NCI-H2227 treated with DMSO at 0.1 percent for 48 hours (cell line): Measurements from ENCODE around the gene CHP1.
"Not testable (repeated sequence)": the region's sequence is repeated elsewhere in the genome, so short reads cannot be mapped to it uniquely, and the experiment has no call there.

ENCODE experiments used
- DNase-seq: peaks from one replicate; lab custom pipeline; 2025; lab: John Stamatoyannopoulos, UW

The CHP1 gene

GRCh38 chr15:41256577-41257038, 25.5 kb downstream of the CHP1 start:
- DNase-seq: no peak

DNA sequence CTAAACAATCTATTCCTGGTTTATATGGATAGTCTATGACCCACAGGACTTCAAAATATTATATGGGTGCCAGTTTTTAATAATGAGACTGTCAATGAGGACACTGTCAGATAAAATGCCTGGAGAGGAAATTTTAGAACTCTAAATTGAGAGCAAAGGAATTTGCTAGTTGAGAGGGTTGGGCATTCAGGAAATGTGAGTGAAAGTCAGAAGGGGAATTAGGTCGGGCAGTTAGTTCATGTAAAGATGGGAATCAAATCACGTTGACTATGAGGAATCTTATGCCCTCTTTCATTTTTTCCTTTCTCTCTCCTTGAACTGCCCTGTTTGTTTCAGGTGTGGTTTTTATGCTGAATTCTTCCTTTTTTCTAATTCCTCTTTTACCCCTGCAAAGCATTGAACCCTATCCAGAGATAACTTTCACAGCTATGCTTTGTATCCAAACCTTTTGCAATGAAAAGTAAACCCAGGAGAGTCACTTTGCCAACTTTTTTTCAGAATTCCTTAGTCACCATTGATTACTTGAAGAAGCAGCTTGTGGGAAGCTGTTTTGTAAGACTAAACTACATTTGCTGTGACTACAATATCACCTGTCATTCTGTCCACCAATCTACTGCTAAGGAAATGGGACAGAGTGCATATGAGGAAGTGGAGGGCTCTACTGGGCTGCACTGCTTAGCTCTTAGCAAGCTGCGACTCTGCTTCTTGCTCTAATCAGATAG, 27.8 kb downstream of the CHP1 start:
- no peak for DNase-seq

- DNase-seq: no peak
Measured at GRCh38 chr15:41259546-41260189, 28.6 kb downstream of the CHP1 start.

GRCh38 chr15:41260924-41261323, 29.9 kb downstream of the CHP1 start:
- DNase-seq: not testable (repeated sequence)

DNA sequence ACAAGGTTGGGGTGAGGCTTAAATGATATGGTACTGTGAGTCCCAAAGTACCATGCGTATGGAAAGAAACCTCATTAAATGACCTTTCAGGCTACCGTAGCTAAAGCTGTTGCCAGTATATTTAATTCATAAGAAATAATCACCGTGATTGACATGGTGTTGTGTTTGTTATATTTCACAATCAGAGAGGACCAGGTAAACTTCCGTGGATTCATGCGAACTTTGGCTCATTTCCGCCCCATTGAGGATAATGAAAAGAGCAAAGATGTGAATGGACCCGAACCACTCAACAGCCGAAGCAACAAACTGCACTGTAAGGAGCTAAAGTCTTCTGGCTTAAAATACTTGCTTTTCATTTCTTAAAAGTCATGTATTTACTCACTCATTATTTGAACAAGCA, 31.5 kb downstream of the CHP1 start:
- DNase-seq: no peak

- DNase-seq: no peak
Measured at GRCh38 chr15:41263891-41264351, 32.9 kb downstream of the CHP1 start.

DNA sequence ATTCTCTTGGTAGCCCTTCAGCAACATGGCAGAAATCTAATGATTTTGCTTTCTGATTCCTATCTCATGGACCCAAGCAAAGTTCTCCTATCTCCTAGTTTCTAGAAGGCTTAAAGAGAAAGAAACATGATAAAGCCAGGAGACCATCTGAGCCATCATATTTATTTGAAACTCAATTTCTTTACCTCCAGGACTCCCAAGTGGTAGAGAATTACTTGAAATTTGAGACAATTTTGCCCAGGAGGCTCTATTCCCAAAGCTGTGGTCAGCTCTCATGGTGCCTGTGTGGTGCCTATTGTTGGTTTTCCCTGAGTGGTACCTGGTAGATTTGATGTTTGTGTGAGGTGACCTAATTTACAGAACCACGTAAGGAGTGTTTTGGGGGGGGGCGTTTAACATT, 38.8 kb downstream of the CHP1 start:
- no peak for DNase-seq

GRCh38 chr15:41276831-41277230, 45.8 kb downstream of the CHP1 start:
- DNase-seq: no peak

- DNase-seq: no peak
Measured at GRCh38 chr15:41278319-41278718, 47.3 kb downstream of the CHP1 start.

- no peak for DNase-seq
Measured at GRCh38 chr15:41279535-41280283, 48.6 kb downstream of the CHP1 start.

GRCh38 chr15:41281236-41281635, 50.2 kb downstream of the CHP1 start:
- DNase-seq: no peak

GRCh38 chr15:41282436-41282835, 51.4 kb downstream of the CHP1 start:
- DNase-seq: not testable (repeated sequence)

GRCh38 chr15:41282980-41283652, 52.0 kb downstream of the CHP1 start:
- not testable (repeated sequence) for DNase-seq

GRCh38 chr15:41283653-41284426, 52.8 kb downstream of the CHP1 start:
- DNase-seq: peak; percentile 95

DNA sequence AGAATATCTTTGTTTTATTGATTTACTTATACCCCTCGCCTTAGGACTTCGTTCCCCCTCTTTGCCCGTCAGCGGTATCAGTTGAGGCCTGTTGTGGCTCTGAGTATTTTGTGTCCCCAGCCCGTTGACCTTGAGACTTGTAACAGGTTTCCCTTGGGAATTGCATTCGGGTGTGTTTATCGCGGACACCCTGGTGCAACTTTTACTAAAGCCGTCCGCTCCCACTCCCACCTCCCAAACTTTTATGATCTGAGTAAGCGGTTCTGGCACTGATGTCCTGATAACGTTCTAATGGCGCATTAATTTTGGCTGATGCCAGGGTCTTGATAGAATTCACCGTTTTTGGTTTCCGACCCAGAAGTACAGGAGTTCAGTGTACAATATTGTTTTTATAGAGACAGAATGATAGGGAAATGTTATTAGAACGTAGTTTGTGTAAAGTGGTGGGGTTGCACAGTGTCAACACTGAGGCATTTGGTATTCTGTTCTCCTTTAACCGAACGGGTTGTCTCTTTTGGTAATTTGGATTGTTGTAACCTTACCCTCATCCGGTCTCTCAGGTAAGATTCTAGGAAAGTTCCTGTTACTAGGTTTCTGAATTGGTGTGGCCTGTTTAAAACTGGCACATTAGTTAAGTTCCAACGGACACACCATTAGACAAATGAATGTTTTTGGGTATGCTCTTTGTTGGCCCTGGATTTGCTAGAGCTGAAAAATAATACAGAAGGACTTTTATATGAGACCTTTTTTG, 53.5 kb downstream of the CHP1 start:
- DNase-seq: no peak

- no peak for DNase-seq
Measured at GRCh38 chr15:41285285-41285684, 54.2 kb downstream of the CHP1 start.

- DNase-seq: no peak
Measured at GRCh38 chr15:41286665-41287333, 55.7 kb downstream of the CHP1 start.

DNA sequence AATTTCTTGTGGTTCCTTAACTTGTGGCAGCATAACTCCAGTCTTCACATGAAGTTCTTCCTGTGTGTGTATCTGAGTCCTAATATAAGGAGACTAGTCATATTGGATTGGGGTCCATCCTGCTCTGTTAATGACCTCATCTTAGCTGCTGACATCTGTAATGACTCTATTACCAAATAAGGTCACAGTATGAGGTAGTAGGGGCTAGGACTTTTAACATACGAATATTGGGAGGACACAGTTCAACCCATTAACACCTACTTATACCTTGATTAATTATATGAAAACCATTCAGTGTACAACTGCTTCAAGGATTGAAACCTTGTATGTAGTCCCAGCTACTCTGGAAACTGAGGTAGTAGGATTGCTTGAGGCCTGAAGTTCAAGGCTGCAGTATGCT, 57.4 kb downstream of the CHP1 start:
- DNase-seq: no peak

DNA sequence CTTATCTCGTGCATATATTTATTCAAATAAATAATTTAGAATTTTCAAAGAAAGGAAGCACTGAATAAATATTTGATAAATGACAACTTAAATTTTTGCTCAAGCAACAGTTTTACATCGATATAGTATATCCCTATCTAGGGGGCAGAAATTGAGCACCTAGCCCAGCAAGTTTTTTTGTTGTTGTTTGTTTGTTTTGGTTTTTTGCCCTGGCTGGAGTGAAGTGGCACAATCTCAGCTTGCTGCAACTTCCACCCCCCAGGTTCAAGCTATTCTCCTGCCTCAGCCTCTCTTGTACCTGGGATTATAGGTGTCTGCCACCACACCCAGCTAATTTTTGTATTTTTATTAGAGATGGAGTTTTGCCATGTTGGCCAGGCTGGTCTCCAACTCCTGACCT, 58.9 kb downstream of the CHP1 start:
- no peak for DNase-seq

DNA sequence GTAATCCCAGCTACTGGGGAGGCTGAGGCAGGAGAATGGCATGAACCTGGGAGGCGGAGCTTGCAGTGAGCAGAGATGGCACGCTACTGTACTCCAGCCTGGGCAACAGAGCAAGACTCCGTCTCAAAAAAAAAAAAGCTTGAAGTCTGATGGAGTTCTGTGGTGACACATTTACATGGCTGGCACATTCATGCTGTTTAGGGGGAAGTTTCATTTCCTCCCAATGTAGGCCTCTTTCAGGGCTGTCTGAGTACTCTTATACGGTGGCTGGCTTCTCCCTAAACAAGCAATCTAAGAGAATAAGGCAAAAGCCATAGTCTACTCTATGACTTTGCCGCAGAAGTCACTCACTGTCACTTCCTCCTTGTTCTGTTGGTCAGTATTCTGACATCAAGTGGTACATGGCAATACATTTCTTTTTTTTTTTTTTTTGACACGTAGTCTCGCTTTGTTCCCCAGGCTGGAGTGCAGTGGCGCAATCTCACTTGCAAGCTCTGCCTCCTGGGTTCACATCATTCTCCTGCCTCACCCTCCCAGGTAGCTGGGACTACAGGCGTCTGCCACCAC, 60.1 kb downstream of the CHP1 start:
- DNase-seq: no peak
